GM08714 (cell line): ENCODE results near the gene ZBTB21.
A peak's percentile ranks its signal among the peaks of the same experiment; 100 is the strongest.
"Not testable (repeated sequence)": the region's sequence is repeated elsewhere in the genome, so short reads cannot be mapped to it uniquely, and the experiment has no call there.

Experiments
- H3K4me3 ChIP-seq: fragments of 200-500 bp; sonication (Bioruptor generic); 2 replicates; pipeline ENCODE4 v1.5.1; 2014; ENCODE audit warnings: mild to moderate bottlenecking, low read length, inconsistent platforms
- ZNF274 ChIP-seq: IDR thresholded peaks from 2 replicates; pipeline ENCODE4 v1.6.1; 2012; ENCODE audit warnings: mild to moderate bottlenecking, low read depth, low read length

ZBTB21 gene

GRCh38 chr21:41953249-41953830 is 56.8 kb downstream of the ZBTB21 start:
- TF ChIP-seq ZNF274, result no peak
- H3K4me3 ChIP-seq, result peak overlapping the region; percentile 77; the same call in 1 of the 2 replicates

GRCh38 chr21:41952568-41953248 is 57.5 kb downstream of the ZBTB21 start:
- no peak for TF ChIP-seq ZNF274
- peak overlapping the region; percentile 77; the same call in 1 of the 2 replicates for H3K4me3 ChIP-seq

- H3K4me3 ChIP-seq, result peak overlapping the region; percentile 77; the same call in 1 of the 2 replicates
- no peak for TF ChIP-seq ZNF274
Measured at GRCh38 chr21:41951876-41952567, 58.1 kb downstream of the ZBTB21 start.

- no peak overlapping the region for H3K4me3 ChIP-seq
- no peak for TF ChIP-seq ZNF274
Measured at GRCh38 chr21:41950941-41951351, 59.2 kb downstream of the ZBTB21 start.

GRCh38 chr21:41949631-41950030 is 60.5 kb downstream of the ZBTB21 start:
- H3K4me3 ChIP-seq, result not testable (repeated sequence)

GRCh38 chr21:41948901-41949300 is 61.3 kb downstream of the ZBTB21 start:
- H3K4me3 ChIP-seq, result no peak overlapping the region
- TF ChIP-seq ZNF274, result no peak

GRCh38 chr21:41948078-41948895 is 61.9 kb downstream of the ZBTB21 start:
- TF ChIP-seq ZNF274, result no peak
- H3K4me3 ChIP-seq, result no peak overlapping the region

GRCh38 chr21:41945982-41946381 is 64.2 kb downstream of the ZBTB21 start:
- no peak for TF ChIP-seq ZNF274

GRCh38 chr21:41943851-41944250 is 66.3 kb downstream of the ZBTB21 start:
- H3K4me3 ChIP-seq, result no peak overlapping the region
- TF ChIP-seq ZNF274, result no peak

More at GRCh38 chr21:41945982-41946381, 64.2 kb downstream of the ZBTB21 start:
- no peak overlapping the region for H3K4me3 ChIP-seq

GRCh38 chr21:41942457-41942856 is 67.7 kb downstream of the ZBTB21 start:
- no peak overlapping the region for H3K4me3 ChIP-seq
- TF ChIP-seq ZNF274, result no peak

- no peak for TF ChIP-seq ZNF274
- no peak overlapping the region for H3K4me3 ChIP-seq
Measured at GRCh38 chr21:41941941-41942340, 68.2 kb downstream of the ZBTB21 start.

GRCh38 chr21:41940431-41940830 is 69.7 kb downstream of the ZBTB21 start:
- no peak overlapping the region for H3K4me3 ChIP-seq
- TF ChIP-seq ZNF274, result no peak

GRCh38 chr21:41939391-41939790 is 70.8 kb downstream of the ZBTB21 start:
- TF ChIP-seq ZNF274, result no peak
- H3K4me3 ChIP-seq, result no peak overlapping the region
